T-helper 2 cell (primary cell): ENCODE measurements around the gene ANKRD18B.
A peak's percentile ranks its signal among the peaks of the same experiment; 100 is the strongest.
"Not testable (repeated sequence)": the region's sequence is repeated elsewhere in the genome, so short reads cannot be mapped to it uniquely, and the experiment has no call there.

ENCODE experiments used
- DNase-seq, 5 experiments: peaks; one replicate each; pipeline versions ENCODE4 v3.0.0 to v3.0.0-alpha.2; 2012 to 2022
- total RNA-seq, 2 donors: gene quantifications; one replicate each; lab custom pipeline; 2026; lab: John Stamatoyannopoulos, UW

ANKRD18B gene
- total RNA-seq: 0 to 0.27 reads per million in 2 donors

- DNase-seq: peak in 2 of 5 experiments; percentile 20 to 74
Measured at GRCh38 chr9:33523397-33524305, at the start of gene ANKRD18B. TSS of gene ANKRD18B (plus strand) at chr9:33524251. CDS start at chr9:33524490, 239 bp downstream.

DNA sequence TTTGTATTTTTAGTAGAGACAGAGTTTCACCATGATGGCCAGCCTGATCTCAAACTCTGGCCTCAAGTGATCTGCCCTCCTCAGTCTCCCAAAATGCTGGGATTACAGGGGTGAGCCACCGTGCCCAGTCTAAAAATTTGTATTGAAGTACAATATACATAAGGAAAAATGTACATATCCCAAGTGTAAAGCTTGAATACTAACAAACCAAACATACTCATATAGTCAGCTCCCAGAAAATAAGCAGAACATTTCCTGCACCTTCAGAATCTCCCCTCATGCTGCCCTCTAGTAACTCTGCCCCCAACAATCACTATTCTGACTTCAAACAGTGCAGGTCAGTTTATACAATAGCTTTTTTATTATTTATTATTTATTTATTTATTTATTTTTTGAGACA is 48.7 kb upstream of the ANKRD18B start:
- no peak for DNase-seq

- DNase-seq: no peak
Measured at GRCh38 chr9:33476503-33476902, 47.5 kb upstream of the ANKRD18B start.

- DNase-seq: no peak
Measured at GRCh38 chr9:33480106-33480505, 43.9 kb upstream of the ANKRD18B start.

GRCh38 chr9:33480976-33481375 is 43.1 kb upstream of the ANKRD18B start:
- DNase-seq: no peak

DNA sequence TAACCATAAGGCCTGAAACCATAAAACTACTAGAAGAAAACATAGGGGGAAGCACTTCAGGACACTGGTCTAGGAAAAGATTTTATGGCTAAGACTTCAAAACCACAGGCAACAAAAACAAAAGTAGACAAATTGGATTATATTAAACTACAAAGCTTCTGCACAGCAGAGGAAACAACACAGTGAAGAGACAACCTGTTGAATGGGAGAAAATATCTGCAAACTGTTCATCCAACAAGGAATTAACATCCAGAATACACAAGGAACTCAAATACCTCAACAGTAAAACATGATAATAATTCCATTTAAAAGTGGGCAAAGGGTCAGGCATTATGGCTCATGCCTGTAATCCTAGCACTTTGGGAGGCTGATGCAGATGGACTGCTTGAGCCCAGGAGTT is 38.7 kb upstream of the ANKRD18B start:
- not testable (repeated sequence) for DNase-seq

DNA sequence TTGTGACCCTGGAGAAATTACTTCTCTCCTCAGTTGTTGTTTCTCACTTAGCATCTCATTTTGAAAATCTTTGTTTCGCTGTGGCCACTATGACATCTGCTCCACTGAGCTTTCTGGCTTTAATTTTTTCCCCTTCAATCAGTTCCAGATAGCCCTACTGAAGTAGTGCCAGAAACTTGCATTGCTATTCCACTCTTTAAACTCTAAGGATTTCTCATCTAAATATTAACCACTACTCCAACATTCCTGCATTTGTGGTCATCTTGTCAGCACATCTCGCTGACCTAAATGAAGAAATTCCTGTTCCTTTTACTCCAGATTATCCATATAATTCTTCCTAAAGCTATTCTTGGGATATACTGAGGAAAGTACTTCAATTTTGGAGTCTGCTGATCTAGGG is 35.0 kb upstream of the ANKRD18B start:
- DNase-seq: no peak

DNA sequence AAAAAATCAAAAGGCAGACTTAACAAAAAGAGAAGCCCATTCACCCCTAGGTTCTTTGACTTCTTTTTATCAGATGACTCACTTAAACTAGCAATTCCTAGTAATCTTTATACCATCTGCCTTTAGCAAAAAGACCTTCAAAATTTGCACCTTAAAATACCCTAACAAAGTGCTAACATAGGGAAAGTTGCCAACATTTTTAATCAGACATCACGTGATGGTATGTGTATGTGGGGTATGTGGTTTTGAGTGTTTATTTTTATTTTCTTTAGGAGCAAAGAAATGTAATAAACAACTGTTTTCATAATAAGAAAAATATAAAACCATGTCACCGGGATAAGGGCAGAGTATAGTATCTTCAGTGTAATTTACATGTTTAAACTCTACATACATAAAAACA is 30.2 kb upstream of the ANKRD18B start:
- not testable (repeated sequence) for DNase-seq

GRCh38 chr9:33498387-33498786 is 25.7 kb upstream of the ANKRD18B start:
- peak in 1 of 5 experiments; percentile 10 for DNase-seq

GRCh38 chr9:33506626-33507370 is 17.3 kb upstream of the ANKRD18B start:
- peak in 1 of 5 experiments; percentile 4 for DNase-seq

DNA sequence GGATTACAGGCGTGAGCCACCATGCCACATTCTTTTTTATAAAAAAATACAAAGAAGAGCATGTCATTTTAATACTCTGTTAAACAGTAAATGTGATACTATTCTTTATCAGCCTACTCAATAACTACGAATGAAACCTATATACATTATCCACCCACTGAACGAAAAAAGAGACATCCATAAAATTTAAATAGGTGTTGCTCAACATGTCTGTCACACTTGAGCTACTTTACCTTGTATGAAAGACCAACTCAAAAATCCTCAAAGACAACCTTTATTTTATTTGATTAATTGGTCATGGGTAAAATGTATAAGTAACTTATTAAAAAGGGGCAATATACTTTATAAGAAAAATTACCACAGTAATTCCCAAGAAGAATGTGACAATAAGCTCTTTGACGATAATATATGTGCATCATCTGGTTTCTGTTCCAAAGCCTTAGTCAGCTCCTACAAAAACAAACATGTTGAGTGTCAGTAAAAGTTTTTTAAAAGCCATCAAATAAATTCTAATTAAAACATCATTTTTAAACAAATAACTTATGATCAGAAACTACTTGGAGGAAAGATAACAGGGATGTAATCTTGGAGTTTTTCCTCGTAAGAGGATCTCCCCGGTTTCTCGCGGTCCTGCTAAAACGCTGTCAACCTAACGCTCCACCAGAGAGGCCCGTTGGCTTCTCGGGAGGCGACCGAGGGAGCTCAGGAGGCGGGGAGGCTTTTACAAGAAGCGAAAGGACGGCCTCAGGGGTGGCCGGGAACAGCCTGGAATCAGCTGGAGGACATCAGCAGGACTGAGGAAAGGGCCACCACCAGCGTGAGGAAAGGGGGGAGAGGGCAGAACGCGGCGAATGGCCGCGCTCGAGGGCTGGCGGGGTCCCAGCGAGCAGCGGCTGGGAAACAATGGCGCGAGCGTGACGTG is 13.5 kb upstream of the ANKRD18B start:
- peak in 2 of 5 experiments; percentile 12 to 67 for DNase-seq

DNA sequence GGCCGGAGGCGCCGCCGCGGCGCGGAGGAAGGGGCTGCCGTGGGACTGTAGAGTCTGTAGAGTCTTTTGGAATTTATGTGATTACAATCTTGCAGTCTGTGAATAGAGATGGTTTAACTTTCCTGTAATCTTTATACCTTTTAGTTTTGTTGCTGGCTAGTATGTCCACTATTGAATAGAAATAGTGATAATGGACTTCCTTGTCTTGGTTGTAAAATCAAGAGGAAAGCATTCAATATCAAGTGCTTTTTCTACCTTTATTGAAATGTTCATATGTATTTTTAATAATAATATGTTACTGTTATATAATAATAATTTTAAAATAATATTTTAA is 12.9 kb upstream of the ANKRD18B start:
- DNase-seq: not testable (repeated sequence)

GRCh38 chr9:33512535-33512934 is 11.5 kb upstream of the ANKRD18B start:
- DNase-seq: not testable (repeated sequence)

- DNase-seq: not testable (repeated sequence)
Measured at GRCh38 chr9:33515342-33515995, 8.6 kb upstream of the ANKRD18B start.

GRCh38 chr9:33516397-33516796 is 7.7 kb upstream of the ANKRD18B start:
- not testable (repeated sequence) for DNase-seq

DNA sequence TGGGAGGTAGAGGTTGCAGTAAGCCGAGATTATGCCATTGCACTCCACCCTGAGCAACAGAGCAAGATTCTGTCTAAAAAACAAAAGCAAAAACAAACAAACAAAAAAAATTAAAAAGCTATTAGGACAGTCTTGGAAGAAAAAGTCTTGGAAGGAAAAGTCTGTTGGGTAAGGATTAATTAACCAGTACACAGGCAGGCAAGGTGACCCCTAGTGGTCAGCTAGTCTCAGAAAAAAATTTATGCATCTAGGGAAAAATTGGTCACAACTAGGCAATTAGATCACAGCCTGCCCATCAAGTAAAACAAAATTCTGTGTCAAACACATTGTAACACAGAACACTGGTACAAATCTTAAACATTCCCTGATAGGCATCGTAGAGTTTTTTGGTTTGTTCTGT is 6.7 kb upstream of the ANKRD18B start:
- peak in 1 of 5 experiments; percentile 18 for DNase-seq

DNA sequence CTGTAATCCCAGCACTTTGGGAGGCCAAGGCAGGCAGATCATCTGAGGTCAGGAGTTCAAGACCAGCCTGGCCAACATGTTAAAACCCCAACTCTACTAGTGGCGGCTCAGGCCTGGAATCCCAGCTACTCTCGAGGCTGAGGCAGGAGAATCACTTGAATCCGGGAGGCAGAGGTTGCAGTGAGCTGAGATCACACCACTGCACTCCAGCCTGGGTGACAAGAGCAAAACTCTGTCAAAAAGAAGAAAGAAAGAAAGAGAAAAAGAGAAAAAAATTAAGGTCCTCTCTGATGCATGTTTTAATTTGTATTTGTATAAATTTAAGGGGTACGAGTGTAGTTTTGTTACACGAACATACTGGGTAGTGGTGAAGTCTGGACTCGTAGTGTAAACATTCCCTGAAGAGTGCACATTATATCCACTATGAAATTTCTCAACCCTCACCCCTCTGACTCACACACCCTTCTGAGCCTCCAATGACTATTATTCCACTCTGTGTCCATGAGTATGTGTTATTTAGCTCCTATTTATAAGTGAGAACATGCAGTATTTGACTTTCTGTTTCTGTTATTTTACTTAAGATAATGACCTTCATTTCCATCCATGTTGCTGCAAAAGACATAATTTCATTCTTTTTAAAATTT is 6.0 kb upstream of the ANKRD18B start:
- not testable (repeated sequence) for DNase-seq

DNA sequence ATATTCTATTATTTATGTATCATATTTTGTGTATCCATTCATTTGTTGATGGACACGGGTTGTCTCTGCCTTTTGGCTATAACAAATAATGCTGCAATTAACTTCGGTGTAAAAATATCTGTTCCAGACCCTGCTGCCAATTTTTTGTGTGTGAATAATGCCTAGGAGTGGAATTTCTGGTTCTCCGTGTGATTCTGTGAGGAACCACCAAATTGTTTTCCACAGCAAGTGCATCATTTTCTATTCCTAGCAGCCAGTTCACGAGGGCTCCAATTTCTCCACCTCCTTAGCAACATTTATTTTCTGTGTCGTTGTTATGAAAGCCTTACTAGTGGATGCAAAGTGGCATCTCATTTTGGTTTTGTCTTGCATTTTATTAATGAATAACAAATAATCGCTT is 2.2 kb upstream of the ANKRD18B start:
- not testable (repeated sequence) for DNase-seq

GRCh38 chr9:33524306-33524947 is 376 bp downstream of the ANKRD18B start:
- DNase-seq: no peak

GRCh38 chr9:33528069-33528468 is 4.0 kb downstream of the ANKRD18B start:
- DNase-seq: not testable (repeated sequence)

- DNase-seq: not testable (repeated sequence)
Measured at GRCh38 chr9:33533958-33534357, 9.9 kb downstream of the ANKRD18B start.
